ENCODE results near the gene ATP8A2.

GRCh38 chr13:25507841-25508240 is 136.1 kb downstream of the ATP8A2 start:
- TF ChIP-seq POLR2A (IDR thresholded peaks at IDR 0.05; ENCODE audit: low read depth) (no peak), EP300 (IDR thresholded peaks at IDR 0.05) (no peak), CTCF (IDR thresholded peaks at IDR 0.05) (no peak)
